ENCODE results near the gene NCOR1.

The NCOR1 gene

GRCh38 chr17:16215965-16216316 lies 607 bp upstream of the NCOR1 start:
- Histone ChIP-seq H4K12ac (ENCODE audit: low read depth, low read length) (peak overlapping the region; percentile 86), H3K4me3 (ENCODE audit: low read depth, low read length) (peak overlapping the region; percentile 80), H3K9ac (ENCODE audit: low read length) (peak overlapping the region; percentile 96), H2BK12ac (ENCODE audit: low read length) (no peak overlapping the region), H3K36me3 (ENCODE audit: control insufficient read depth in 1 of 2, insufficient read depth in 2 of 2, low read length in 2 of 2) (no peaks in the 10 kb centered on the region), H3K14ac (ENCODE audit: low read length) (peak overlapping the region; percentile 92), H3K23ac (ENCODE audit: low read length) (no peak overlapping the region), H3K27ac (ENCODE audit: low read depth, low read length) (peak overlapping the region; percentile 95), H3K4me1 (ENCODE audit: control insufficient read depth in 1 of 2, insufficient read depth in 2 of 2, low read length in 2 of 2) (peaks cover 4% of the 10 kb centered on the region in 2 experiments), H3K79me2 (ENCODE audit: control insufficient read depth, insufficient read depth, low read length, poor library complexity) (peaks cover 23% of the 10 kb centered on the region), H3K79me1 (ENCODE audit: low read length) (peaks cover 15% of the 10 kb centered on the region), H4K91ac (ENCODE audit: low read depth, low read length) (peak overlapping the region; percentile 76), H2BK120ac (ENCODE audit: insufficient read depth, low read length, poor library complexity) (peak overlapping the region; percentile 65), H3K4me2 (ENCODE audit: low read length) (peak overlapping the region; percentile 90), H3K9me3 (ENCODE audit: insufficient read depth, low read depth, low read length) (no peaks in the 10 kb centered on the region), H2AFZ (ENCODE audit: insufficient read depth, low read length, poor library complexity) (peak overlapping the region; percentile 81), H3K18ac (ENCODE audit: low read length) (peak overlapping the region; percentile 83), H2AK5ac (ENCODE audit: low read length) (no peak overlapping the region), H3K4ac (ENCODE audit: low read depth, low read length) (peak overlapping the region; percentile 84), H2BK5ac (ENCODE audit: low read depth, low read length, poor library complexity) (peak overlapping the region; percentile 82), H4K8ac (ENCODE audit: low read depth, low read length) (peak overlapping the region; percentile 96), H3K27me3 (ENCODE audit: insufficient read depth, low read length) (no peaks in the 10 kb centered on the region)
- DNase-seq: peak; percentile 2 to 38
- WGBS (ENCODE audit: extremely low coverage, insufficient coverage, insufficient read length): no CpG with 5 or more reads among the region's 22 CpGs

- Histone ChIP-seq H4K91ac (ENCODE audit: low read depth, low read length) (peak overlapping the region; percentile 95), H2BK12ac (ENCODE audit: low read length) (no peak overlapping the region), H2AFZ (ENCODE audit: insufficient read depth, low read length, poor library complexity) (peak overlapping the region; percentile 91), H2BK5ac (ENCODE audit: low read depth, low read length, poor library complexity) (peak overlapping the region; percentile 97), H2AK5ac (ENCODE audit: low read length) (peak overlapping the region; percentile 42), H3K18ac (ENCODE audit: low read length) (peak overlapping the region; percentile 99), H4K8ac (ENCODE audit: low read depth, low read length) (peak overlapping the region; percentile 99), H3K23ac (ENCODE audit: low read length) (no peak overlapping the region), H3K4me2 (ENCODE audit: low read length) (peak overlapping the region; percentile 94), H3K79me2 (ENCODE audit: control insufficient read depth, insufficient read depth, low read length, poor library complexity) (peaks cover 23% of the 10 kb centered on the region), H4K12ac (ENCODE audit: low read depth, low read length) (peak overlapping the region; percentile 96), H3K4ac (ENCODE audit: low read depth, low read length) (peak overlapping the region; percentile 98), H3K4me3 (ENCODE audit: low read depth, low read length) (peak overlapping the region; percentile 97), H3K79me1 (ENCODE audit: low read length) (peaks cover 15% of the 10 kb centered on the region), H2BK120ac (ENCODE audit: insufficient read depth, low read length, poor library complexity) (peak overlapping the region; percentile 67), H3K27me3 (ENCODE audit: insufficient read depth, low read length) (no peaks in the 10 kb centered on the region), H3K14ac (ENCODE audit: low read length) (peak overlapping the region; percentile 99), H3K4me1 (ENCODE audit: control insufficient read depth in 1 of 2, insufficient read depth in 2 of 2, low read length in 2 of 2) (peaks cover 4% of the 10 kb centered on the region in 2 experiments), H3K27ac (ENCODE audit: low read depth, low read length) (peak overlapping the region; percentile 88), H3K36me3 (ENCODE audit: control insufficient read depth in 1 of 2, insufficient read depth in 2 of 2, low read length in 2 of 2) (no peaks in the 10 kb centered on the region), H3K9me3 (ENCODE audit: insufficient read depth, low read depth, low read length) (no peaks in the 10 kb centered on the region), H3K9ac (ENCODE audit: low read length) (peak overlapping the region; percentile 87)
- DNase-seq: peak; percentile 16 to 42
- WGBS (ENCODE audit: extremely low coverage, insufficient coverage, insufficient read length): no CpG with 5 or more reads among the region's 27 CpGs
These were observed 397 bp downstream of the NCOR1 start for GRCh38 chr17:16215002-16215272.

GRCh38 chr17:16214190-16215001 lies 938 bp downstream of the NCOR1 start:
- Histone ChIP-seq H3K79me2 (ENCODE audit: control insufficient read depth, insufficient read depth, low read length, poor library complexity) (peaks cover 23% of the 10 kb centered on the region), H3K36me3 (ENCODE audit: control insufficient read depth in 1 of 2, insufficient read depth in 2 of 2, low read length in 2 of 2) (no peaks in the 10 kb centered on the region)
- WGBS (ENCODE audit: extremely low coverage, insufficient coverage, insufficient read length): no CpG with 5 or more reads among the region's 16 CpGs

GRCh38 chr17:16212793-16213192 lies 2.5 kb downstream of the NCOR1 start:
- no peak overlapping the region for H3K4me2 ChIP-seq (ENCODE audit: low read length)
- H2BK5ac ChIP-seq (ENCODE audit: low read depth, low read length, poor library complexity): no peak overlapping the region
- DNase-seq: no peak
- H3K9me3 ChIP-seq (ENCODE audit: insufficient read depth, low read depth, low read length): no peaks in the 10 kb centered on the region
- H3K23ac ChIP-seq (ENCODE audit: low read length): no peak overlapping the region
- peaks cover 4% of the 10 kb centered on the region in 2 experiments for H3K4me1 ChIP-seq (ENCODE audit: control insufficient read depth in 1 of 2, insufficient read depth in 2 of 2, low read length in 2 of 2)
- H3K4me3 ChIP-seq (ENCODE audit: low read depth, low read length): no peak overlapping the region
- no peak overlapping the region for H3K9ac ChIP-seq (ENCODE audit: low read length)
- no peak overlapping the region for H4K8ac ChIP-seq (ENCODE audit: low read depth, low read length)
- WGBS (ENCODE audit: extremely low coverage, insufficient coverage, insufficient read length): no CpG with 5 or more reads among the region's 6 CpGs
- H3K36me3 ChIP-seq (ENCODE audit: control insufficient read depth in 1 of 2, insufficient read depth in 2 of 2, low read length in 2 of 2): no peaks in the 10 kb centered on the region
- H3K79me1 ChIP-seq (ENCODE audit: low read length): peaks cover 15% of the 10 kb centered on the region
- H2AFZ ChIP-seq (ENCODE audit: insufficient read depth, low read length, poor library complexity): no peak overlapping the region
- H4K91ac ChIP-seq (ENCODE audit: low read depth, low read length): no peak overlapping the region
- H3K14ac ChIP-seq (ENCODE audit: low read length): no peak overlapping the region
- H4K12ac ChIP-seq (ENCODE audit: low read depth, low read length): no peak overlapping the region
- H3K27ac ChIP-seq (ENCODE audit: low read depth, low read length): no peak overlapping the region
- H2AK5ac ChIP-seq (ENCODE audit: low read length): no peak overlapping the region
- peak overlapping the region; percentile 92 for H3K4ac ChIP-seq (ENCODE audit: low read depth, low read length)
- no peak overlapping the region for H2BK12ac ChIP-seq (ENCODE audit: low read length)
- no peak overlapping the region for H3K18ac ChIP-seq (ENCODE audit: low read length)
- H3K27me3 ChIP-seq (ENCODE audit: insufficient read depth, low read length): no peaks in the 10 kb centered on the region
- peaks cover 23% of the 10 kb centered on the region for H3K79me2 ChIP-seq (ENCODE audit: control insufficient read depth, insufficient read depth, low read length, poor library complexity)
- H2BK120ac ChIP-seq (ENCODE audit: insufficient read depth, low read length, poor library complexity): no peak overlapping the region

More at GRCh38 chr17:16214190-16215001, 938 bp downstream of the NCOR1 start:
- H3K18ac ChIP-seq (ENCODE audit: low read length): peak overlapping the region; percentile 99
- H3K27me3 ChIP-seq (ENCODE audit: insufficient read depth, low read length): no peaks in the 10 kb centered on the region
- peak overlapping the region; percentile 98 for H3K4ac ChIP-seq (ENCODE audit: low read depth, low read length)
- H2AK5ac ChIP-seq (ENCODE audit: low read length): peak overlapping the region; percentile 42
- peaks cover 15% of the 10 kb centered on the region for H3K79me1 ChIP-seq (ENCODE audit: low read length)
- peak overlapping the region; percentile 97 for H3K4me3 ChIP-seq (ENCODE audit: low read depth, low read length)
- H2AFZ ChIP-seq (ENCODE audit: insufficient read depth, low read length, poor library complexity): peak overlapping the region; percentile 91
- peak overlapping the region; percentile 95 for H4K91ac ChIP-seq (ENCODE audit: low read depth, low read length)
- H3K9ac ChIP-seq (ENCODE audit: low read length): peak overlapping the region; percentile 87
- H3K4me2 ChIP-seq (ENCODE audit: low read length): peak overlapping the region; percentile 94
- peak overlapping the region; percentile 96 for H4K12ac ChIP-seq (ENCODE audit: low read depth, low read length)
- H3K23ac ChIP-seq (ENCODE audit: low read length): no peak overlapping the region
- peak overlapping the region; percentile 97 for H2BK5ac ChIP-seq (ENCODE audit: low read depth, low read length, poor library complexity)
- peak overlapping the region; percentile 67 for H2BK120ac ChIP-seq (ENCODE audit: insufficient read depth, low read length, poor library complexity)
- DNase-seq: no peak
- H3K27ac ChIP-seq (ENCODE audit: low read depth, low read length): peak overlapping the region; percentile 88
- peak overlapping the region; percentile 99 for H4K8ac ChIP-seq (ENCODE audit: low read depth, low read length)
- H3K14ac ChIP-seq (ENCODE audit: low read length): peak overlapping the region; percentile 99
- H3K4me1 ChIP-seq (ENCODE audit: control insufficient read depth in 1 of 2, insufficient read depth in 2 of 2, low read length in 2 of 2): peaks cover 4% of the 10 kb centered on the region in 2 experiments
- H2BK12ac ChIP-seq (ENCODE audit: low read length): no peak overlapping the region
- no peaks in the 10 kb centered on the region for H3K9me3 ChIP-seq (ENCODE audit: insufficient read depth, low read depth, low read length)
